DLD1 (cell line): ENCODE data around the gene EXOC1.

Experiments used
- in situ Hi-C: cut with HindIII; loops from 2 replicates; pipeline ENCODE4 v1.10.0; 2017; ENCODE audit warnings: low sequenced_read_pairs

Gene EXOC1

DNA sequence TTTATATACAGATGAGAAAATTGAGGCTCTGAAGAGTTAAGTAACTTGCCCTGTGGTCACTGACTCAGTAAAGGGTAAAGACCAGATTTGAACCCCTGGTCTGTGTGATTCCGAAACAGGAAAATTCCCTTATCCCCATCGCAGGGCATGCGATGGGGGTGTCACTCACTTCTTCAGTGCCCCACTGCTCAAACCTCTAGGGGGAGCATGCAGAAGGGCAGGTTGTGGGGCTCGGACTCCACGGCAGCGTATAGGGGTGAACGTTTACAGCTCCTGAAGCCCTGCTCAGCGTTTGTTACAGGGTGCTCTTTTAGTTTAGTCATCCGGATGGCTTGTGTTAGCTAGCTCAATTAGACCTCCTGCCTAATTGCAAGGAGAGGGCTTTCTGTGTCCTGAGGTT is 3.7 kb upstream of the EXOC1 start:
- in situ Hi-C loops: no loop called here

DNA sequence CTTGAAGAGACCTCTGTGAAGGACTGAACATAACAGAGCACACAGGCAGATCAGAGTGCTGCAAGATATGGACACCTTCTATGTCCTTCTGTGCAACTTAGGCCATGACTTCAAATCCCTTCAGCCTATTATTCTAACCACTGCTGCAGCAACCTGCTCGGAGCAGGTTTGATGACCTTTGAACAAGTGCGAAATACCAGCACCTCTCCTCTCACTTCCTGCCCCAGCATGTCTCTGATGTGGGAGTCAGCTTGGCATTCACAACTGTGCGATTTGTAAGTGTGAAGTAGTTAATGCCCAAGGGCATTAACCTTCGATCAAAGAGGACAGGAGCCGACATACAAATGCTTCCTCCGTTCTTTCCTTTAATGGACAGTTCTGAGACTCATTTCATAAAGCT is 1.6 kb upstream of the EXOC1 start:
- in situ Hi-C loops: no loop called here

- in situ Hi-C loops: no loop called here
Observed at GRCh38 chr4:55854129-55854528, 681 bp downstream of the EXOC1 start.

DNA sequence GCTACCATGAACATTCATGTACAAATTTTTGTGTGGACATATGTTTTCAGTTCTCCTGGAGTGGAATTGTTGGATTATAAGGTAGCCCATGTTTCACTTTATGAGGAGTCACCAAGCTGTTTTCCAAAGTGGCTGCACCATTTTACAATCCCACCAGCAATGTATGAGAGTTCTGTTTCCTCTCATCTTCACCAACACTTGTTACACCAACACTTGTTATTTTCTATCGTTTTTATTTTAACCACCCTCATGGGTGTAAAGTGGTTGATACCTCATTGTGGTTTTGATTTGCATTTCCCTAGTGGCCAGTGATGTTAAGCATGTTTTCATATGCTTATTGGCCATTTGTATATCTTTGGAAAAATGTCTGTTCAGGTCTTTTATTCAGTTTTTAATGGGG is 4.1 kb downstream of the EXOC1 start:
- in situ Hi-C loops: no loop called here

DNA sequence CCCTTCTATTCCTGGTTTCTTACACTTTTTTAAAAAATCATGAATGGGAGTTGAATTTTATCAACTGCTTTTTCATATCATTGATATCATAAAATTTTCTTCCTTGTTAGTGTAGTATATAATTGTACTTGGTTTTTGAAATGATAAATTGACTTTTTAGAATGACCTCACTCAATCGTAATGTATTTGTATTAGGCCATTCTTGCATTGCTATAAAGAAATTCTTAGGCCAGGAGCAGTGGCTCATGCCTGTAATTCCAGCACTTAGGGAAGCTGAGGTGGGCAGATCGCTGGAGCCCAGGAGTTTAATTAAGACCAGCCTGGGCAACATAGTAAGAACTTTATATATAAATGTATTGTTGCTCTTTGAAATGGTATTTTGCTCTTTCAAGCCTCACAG is 6.3 kb downstream of the EXOC1 start:
- in situ Hi-C loops: no loop called here

DNA sequence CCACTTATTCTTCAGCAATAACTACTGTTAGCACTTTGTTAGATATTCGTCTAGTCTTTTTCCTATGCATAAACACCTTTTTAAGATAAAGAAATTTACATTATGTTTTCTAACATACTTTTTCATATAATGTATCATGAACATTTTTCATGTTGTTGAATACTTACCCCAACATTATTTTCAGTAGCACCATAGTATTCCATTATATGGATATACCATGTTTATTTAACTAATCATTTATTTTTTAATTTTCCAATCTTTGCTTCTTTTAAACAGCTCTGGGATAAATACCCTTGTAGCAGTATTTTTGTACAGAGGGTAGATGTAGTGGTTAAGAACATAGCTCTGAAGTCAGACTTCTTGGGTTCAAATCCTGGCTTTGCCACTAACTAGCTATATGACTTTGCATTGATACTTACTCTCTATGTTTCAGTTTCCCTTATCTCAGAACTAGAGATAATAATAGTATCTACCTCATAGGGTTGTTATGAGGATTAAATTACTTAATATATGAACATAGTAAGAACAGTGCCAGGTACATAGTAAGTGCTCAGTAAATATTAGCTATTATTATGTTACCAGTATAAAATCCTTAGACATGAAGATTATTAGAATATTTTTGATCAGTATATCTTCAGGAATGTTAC is 11.3 kb downstream of the EXOC1 start:
- in situ Hi-C loops: no loop called here

DNA sequence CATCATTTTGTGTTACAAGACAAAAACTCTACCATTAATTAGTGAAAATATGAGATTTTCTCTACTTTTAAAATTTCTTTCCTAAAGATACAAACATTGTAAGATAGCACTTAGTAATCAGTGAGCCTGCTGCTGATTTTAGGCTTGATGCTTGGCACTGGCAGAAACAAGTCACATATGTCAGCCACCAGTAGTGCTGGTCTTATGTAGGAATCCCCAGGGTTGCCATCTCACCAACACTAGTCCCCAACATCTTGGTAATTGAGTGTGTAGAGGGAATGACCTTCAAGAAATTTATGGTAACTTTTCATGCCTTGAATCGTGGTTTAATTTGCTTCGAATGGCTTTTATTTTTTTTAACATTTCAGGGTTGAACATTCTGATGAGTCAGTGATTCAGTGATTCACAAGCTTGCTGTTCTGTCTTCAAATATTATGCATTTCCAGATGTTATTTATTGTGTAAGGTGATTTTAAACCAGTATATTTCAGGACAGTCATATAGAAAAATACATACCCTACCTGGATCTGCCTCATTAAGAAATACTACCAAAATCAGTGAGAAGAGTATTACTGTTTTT is 11.9 kb downstream of the EXOC1 start:
- in situ Hi-C loops: no loop called here

DNA sequence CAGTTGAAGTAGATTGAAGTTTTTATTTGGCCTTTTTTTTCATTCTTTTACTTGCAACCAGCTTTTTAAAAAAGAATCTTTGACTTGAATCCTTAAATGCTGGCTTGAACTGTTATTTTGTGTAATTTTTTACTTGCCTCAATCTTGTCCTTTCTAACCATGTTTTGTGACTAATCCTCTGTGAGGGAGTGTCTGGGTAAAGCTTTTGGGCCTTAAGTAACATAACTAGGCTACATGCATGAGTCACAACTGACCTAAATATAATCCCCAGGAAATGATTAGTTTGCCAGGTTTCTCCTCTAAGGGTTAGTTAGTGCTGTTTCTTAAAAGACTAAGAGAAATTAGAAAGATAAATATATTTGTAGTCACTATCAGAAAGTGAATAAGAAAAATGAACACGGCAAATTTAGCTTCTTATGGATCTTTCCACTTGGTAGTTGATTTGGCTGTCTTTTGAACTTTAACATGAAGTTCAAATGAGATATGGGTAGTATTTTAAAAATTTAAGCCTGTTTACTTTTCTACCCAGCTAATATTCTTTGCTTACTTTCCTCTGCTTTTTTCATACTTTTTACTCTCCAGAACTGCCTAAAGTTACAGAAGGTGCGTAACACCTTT is 13.0 kb downstream of the EXOC1 start:
- in situ Hi-C loops: no loop called here

GRCh38 chr4:55866973-55867574 is 13.6 kb downstream of the EXOC1 start:
- in situ Hi-C loops: no loop called here

GRCh38 chr4:55868581-55869090 is 15.2 kb downstream of the EXOC1 start:
- in situ Hi-C loops: no loop called here

DNA sequence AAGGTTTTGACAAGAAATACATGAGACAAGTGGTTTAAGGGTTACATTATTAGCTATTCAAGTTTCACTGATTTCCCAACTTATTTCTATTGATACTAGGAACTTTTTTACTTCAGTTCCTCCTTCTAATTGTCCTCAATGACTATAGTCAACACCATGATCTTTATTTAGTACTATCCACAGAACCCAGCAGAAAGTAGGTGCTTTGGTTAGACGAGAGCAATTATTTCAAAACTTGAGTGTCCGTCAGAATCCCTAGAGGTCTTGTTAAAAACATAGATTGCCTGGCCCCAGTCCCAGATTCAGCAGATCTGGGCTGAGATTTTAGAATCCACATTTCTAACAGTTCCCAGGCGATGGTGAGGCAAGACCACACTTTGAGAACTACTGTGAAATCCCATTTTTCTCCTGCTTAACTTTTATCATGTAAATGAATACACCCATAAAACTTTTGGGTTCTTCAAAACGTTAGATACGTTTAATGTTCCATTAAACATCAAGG is 17.9 kb downstream of the EXOC1 start:
- in situ Hi-C loops: no loop called here

GRCh38 chr4:55874831-55875230 is 21.4 kb downstream of the EXOC1 start:
- in situ Hi-C loops: no loop called here

GRCh38 chr4:55876387-55876786 is 22.9 kb downstream of the EXOC1 start:
- in situ Hi-C loops: no loop called here

- in situ Hi-C loops: no loop called here
Observed at GRCh38 chr4:55879224-55879623, 25.8 kb downstream of the EXOC1 start.

- in situ Hi-C loops: no loop called here
Observed at GRCh38 chr4:55880652-55881280, 27.3 kb downstream of the EXOC1 start.

GRCh38 chr4:55884093-55884850 is 30.8 kb downstream of the EXOC1 start:
- in situ Hi-C loops: no loop called here

- in situ Hi-C loops: no loop called here
Observed at GRCh38 chr4:55884851-55885219, 31.4 kb downstream of the EXOC1 start.

GRCh38 chr4:55887594-55887993 is 34.1 kb downstream of the EXOC1 start:
- in situ Hi-C loops: no loop called here

- in situ Hi-C loops: no loop called here
Observed at GRCh38 chr4:55892156-55892555, 38.7 kb downstream of the EXOC1 start.

GRCh38 chr4:55896622-55897021 is 43.2 kb downstream of the EXOC1 start:
- in situ Hi-C loops: no loop called here

GRCh38 chr4:55902677-55903076 is 49.2 kb downstream of the EXOC1 start:
- in situ Hi-C loops: no loop called here
